ENCODE data around the gene RPS24. TPM values are rescaled to one million over a fixed set of nuclear protein-coding genes. Genes with fewer than 3 reads are reported as not detected.
"Not testable (repeated sequence)": the region's sequence is repeated elsewhere in the genome, so short reads cannot be mapped to it uniquely, and the experiment has no call there.

RPS24 gene
- total RNA-seq = 1,000 to 10,000 TPM in 1 of 2 donors, 100 to 1,000 TPM in 1; 929 to 1,505 TPM

DNA sequence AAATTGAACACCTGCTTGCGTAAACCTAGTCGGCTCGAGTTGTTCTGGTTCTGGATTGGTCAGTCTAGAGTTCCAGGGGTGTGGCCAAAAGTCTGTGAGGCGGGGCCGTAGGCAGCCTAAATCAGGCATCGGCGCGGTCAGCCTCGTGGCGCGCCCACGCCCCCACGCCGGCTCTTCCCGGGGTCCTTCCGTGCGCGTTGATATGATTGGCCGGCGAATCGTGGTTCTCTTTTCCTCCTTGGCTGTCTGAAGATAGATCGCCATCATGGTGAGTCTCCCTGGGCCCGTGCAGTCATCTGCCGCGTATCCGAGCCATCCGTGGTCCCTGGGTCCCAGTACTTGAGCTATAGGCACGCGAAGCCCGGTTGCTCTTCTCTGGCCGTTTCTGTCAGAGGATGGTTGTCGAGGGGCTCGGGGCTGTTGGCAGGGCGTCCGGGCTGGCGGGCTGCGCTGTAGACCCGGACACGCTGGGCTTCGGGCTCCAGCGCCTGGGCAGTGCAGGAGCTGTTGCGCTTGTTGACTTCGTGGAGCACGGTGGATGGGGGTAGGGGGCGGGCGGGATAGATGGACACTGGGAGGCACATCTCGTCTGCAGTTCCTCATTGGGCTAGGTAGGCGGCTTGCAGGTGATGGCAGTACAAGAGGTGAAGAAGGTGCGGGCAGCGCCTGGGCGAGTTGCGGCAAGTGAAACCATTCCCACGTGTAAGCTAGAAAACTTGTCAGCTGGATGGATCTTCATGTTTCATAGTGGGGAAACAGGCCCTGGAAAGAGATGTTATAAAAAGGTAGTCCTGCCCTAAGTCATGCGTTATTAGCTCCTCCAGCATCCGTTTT, at the start of gene RPS24:
RPS24 (plus strand) TSS at position 227 of the 834 bp plus-strand sequence; CDS start at position 266, 39 bp downstream.
- H3K27me3 Mint-ChIP-seq = no peaks in the 10 kb centered on the region
- ATAC-seq (peak; percentile 95 to 96), DNase-seq (ENCODE audit: low spot score) (peak; percentile 96)
- H3K36me3 Mint-ChIP-seq = peaks cover 40% of the 10 kb centered on the region
- H3K9me3 Mint-ChIP-seq = no peaks in the 10 kb centered on the region
- peak within 1 kb of the TSS; percentile 97 for H3K4me3 Mint-ChIP-seq
- peaks cover 35 to 42% of the 10 kb centered on the region in 2 donors for H3K4me1 Mint-ChIP-seq (ENCODE audit: low read depth in 2 of 2)
- H3K27ac Mint-ChIP-seq = peak within 1 kb of the TSS; percentile 81 to 89

DNA sequence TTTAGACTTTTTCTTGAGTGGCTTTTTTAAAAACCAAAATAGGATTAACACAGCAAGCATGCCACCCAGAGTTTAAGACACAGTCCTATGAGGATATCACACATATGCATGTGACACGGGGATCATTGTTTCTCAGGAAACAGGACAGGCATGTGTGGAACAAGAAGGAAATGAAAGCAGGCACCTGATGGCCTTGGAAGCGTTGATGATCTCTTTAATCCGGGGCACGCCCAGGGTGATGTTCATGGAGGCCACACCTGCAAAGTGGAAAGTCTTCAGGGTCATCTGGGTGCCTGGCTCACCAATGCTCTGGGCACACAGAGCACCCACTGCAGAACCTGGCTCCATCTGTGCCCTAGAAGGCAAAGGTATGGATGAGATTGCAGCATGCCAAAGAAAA, 48.7 kb upstream of the RPS24 start:
- ATAC-seq (no peak), DNase-seq (ENCODE audit: low spot score) (no peak)
- peaks cover 26% of the 10 kb centered on the region for H3K36me3 Mint-ChIP-seq
- no peaks in the 10 kb centered on the region for H3K27me3 Mint-ChIP-seq
- no peak overlapping the region for H3K27ac Mint-ChIP-seq
- H3K9me3 Mint-ChIP-seq = no peaks in the 10 kb centered on the region
- no peaks in the 10 kb centered on the region for H3K4me1 Mint-ChIP-seq (ENCODE audit: low read depth in 2 of 2)
- no peak overlapping the region for H3K4me3 Mint-ChIP-seq

DNA sequence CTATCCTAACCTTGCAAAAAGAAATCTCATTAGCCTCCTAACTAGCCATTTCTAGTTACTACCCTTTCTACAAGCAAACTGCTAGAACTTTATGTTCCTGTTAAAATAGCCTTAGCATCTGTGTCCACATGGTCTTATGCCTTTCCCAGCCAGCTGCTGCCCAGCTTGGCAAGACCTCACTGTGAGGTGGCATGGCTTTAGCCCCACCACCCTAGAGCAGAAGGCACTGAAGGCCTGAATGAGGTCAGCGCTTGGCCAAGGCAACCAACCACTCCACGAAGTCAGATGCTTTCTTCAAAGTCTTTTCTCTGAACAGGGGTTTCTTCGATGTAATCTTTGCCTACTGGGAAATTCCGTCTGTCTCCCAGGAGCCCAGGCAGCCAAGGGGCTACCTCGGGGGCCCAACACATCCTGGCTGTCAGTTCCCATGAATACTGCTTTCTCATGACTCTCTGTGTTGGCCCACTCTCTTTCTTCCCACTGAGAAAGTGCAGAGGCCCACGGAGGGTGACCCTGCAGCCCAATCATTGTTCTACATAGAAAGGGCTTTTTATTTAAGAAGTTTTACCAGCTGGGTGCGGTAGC, 45.9 kb upstream of the RPS24 start:
- Mint-ChIP-seq H3K9me3 (no peaks in the 10 kb centered on the region), H3K27me3 (no peaks in the 10 kb centered on the region), H3K4me1 (ENCODE audit: low read depth in 2 of 2) (no peaks in the 10 kb centered on the region), H3K36me3 (peaks cover 17% of the 10 kb centered on the region), H3K27ac (no peak overlapping the region), H3K4me3 (no peak overlapping the region)
- DNase-seq (ENCODE audit: low spot score) = no peak
- ATAC-seq = no peak

DNA sequence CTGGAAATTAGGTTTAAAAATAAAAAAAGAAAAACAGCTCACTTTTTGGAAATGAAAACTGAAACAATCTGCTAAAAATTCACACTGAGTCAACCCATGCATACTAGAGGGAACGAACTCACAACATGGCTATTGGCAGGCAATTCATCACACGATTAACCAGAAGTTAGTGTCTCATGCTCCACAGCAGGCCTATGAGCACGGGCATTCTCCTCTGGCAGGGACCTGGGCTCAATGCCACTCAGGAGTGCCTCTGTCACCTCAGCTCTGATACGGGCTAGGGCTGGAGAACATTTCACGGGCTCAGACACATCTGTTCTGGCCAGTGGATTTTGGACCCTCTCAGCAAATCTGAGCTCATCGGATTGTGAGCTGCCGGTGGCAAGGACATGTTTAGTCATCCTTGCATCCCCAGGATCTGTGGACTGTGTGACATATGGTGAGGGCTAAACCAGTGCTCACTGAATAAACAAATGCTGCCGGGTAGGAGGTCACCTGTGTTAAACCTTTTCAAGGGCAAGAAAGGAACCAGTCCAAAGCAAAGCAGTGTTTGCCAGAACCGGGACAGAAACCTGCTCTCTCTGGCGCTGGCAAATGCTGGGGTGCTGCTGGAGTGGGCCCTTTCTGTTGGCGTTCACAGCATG, 44.5 kb upstream of the RPS24 start:
- H3K4me3 Mint-ChIP-seq = no peak overlapping the region
- H3K9me3 Mint-ChIP-seq = no peaks in the 10 kb centered on the region
- DNase-seq (ENCODE audit: low spot score) (no peak), ATAC-seq (peak in 1 of 2 donors; percentile 67)
- peaks cover 30% of the 10 kb centered on the region for H3K36me3 Mint-ChIP-seq
- peaks cover 2 to 4% of the 10 kb centered on the region in 2 donors for H3K4me1 Mint-ChIP-seq (ENCODE audit: low read depth in 2 of 2)
- H3K27me3 Mint-ChIP-seq = no peaks in the 10 kb centered on the region
- H3K27ac Mint-ChIP-seq = no peak overlapping the region

DNA sequence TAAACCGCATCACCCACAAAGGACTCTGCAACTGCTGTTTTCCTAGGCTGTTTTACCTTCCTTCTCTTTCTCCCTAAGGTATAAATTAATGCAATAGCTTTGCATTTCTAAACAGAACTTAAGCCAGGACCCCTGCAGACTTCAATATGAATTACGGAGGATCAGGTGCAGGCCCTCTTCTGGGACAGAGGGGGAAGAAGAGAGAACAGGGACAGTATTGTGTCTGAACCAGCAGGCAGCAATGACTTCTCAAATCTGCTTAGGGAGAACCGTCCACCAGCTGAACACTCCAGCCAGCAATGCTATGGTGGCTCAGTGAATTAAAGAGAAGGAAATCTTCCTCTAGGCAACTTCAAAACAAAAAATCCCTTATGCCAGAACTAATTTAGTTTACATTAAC, 40.0 kb upstream of the RPS24 start:
- no peak for DNase-seq (ENCODE audit: low spot score)
- ATAC-seq = no peak
- Mint-ChIP-seq H3K27ac (no peak overlapping the region), H3K27me3 (no peaks in the 10 kb centered on the region), H3K9me3 (no peaks in the 10 kb centered on the region), H3K4me1 (ENCODE audit: low read depth in 2 of 2) (peaks cover 2 to 8% of the 10 kb centered on the region in 2 donors), H3K36me3 (peaks cover 40% of the 10 kb centered on the region), H3K4me3 (no peak overlapping the region)

DNA sequence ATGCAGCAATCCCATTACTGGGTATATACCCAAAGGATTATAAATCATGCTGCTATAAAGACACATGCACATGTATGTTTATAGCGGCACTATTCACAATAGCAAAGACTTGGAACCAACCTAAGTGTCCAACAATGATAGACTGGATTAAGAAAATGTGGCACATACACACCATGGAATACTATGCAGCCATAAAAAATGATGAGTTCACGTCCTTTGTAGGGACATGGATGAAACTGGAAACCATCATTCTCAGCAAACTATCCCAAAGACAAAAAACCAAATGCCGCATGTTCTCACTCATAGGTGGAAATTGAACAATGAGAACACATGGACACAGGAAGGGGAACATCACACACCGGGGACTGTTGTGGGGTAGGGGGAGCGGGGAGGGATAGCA, 34.9 kb upstream of the RPS24 start:
- Mint-ChIP-seq H3K4me1 (ENCODE audit: low read depth in 2 of 2) (peaks cover 5 to 13% of the 10 kb centered on the region in 2 donors), H3K36me3 (peaks cover 42% of the 10 kb centered on the region)
- H3K27ac Mint-ChIP-seq; H3K4me3 Mint-ChIP-seq; ATAC-seq; H3K27me3 Mint-ChIP-seq; DNase-seq (ENCODE audit: low spot score); H3K9me3 Mint-ChIP-seq: not testable (repeated sequence)

DNA sequence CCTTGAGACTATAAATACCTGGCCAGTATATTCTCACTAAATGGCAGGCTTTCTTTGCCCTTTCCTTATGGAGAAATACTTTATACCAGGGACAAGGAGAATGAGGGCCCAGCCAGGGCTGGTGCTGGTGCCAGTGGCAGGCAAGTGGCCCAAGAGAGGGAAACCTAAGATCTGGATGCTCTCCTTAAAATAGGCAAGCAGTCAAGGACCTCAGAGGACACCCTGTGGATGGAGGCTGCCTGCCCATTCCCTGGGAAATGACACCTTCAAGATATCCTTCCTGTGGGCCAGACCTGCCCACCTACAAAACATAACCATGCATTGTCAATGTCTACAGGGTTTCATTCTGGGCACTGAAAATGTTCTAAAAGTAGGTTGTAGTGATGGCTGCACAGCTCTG, 33.5 kb upstream of the RPS24 start:
- no peak overlapping the region for H3K27ac Mint-ChIP-seq
- no peaks in the 10 kb centered on the region for H3K9me3 Mint-ChIP-seq
- peaks cover 3 to 5% of the 10 kb centered on the region in 2 donors for H3K4me1 Mint-ChIP-seq (ENCODE audit: low read depth in 2 of 2)
- H3K4me3 Mint-ChIP-seq = no peak overlapping the region
- peaks cover 38% of the 10 kb centered on the region for H3K36me3 Mint-ChIP-seq
- no peaks in the 10 kb centered on the region for H3K27me3 Mint-ChIP-seq
- no peak for DNase-seq (ENCODE audit: low spot score)
- ATAC-seq = no peak

DNA sequence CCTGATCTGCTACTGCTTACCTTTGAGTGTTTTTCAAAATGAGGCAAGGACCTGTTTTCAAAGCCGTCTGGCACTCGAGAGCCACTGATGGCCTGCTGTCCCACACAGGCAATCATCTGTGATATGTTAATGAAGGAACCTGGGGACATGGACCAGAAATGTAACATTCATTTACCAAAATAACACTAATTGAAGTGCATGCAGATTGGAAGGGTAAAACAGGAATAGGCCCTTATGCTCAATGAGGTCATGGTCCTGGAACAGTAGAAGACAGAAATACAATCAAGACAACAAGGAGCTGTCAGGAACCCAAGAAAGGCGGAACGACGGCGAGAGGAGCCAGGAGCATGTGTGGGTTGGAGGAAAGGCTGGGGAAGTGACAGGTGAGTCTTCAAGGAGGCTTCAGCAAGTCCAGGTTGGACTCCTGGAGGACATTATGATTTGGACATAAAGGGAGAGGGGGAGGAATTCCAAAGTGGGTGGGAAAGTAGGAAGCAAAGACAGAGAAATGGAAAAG, 32.6 kb upstream of the RPS24 start:
- Mint-ChIP-seq H3K27ac (no peak overlapping the region), H3K27me3 (no peaks in the 10 kb centered on the region), H3K9me3 (no peaks in the 10 kb centered on the region), H3K4me3 (no peak overlapping the region), H3K36me3 (peaks cover 42% of the 10 kb centered on the region), H3K4me1 (ENCODE audit: low read depth in 2 of 2) (peaks cover 3 to 5% of the 10 kb centered on the region in 2 donors)
- DNase-seq (ENCODE audit: low spot score) (no peak), ATAC-seq (no peak)

DNA sequence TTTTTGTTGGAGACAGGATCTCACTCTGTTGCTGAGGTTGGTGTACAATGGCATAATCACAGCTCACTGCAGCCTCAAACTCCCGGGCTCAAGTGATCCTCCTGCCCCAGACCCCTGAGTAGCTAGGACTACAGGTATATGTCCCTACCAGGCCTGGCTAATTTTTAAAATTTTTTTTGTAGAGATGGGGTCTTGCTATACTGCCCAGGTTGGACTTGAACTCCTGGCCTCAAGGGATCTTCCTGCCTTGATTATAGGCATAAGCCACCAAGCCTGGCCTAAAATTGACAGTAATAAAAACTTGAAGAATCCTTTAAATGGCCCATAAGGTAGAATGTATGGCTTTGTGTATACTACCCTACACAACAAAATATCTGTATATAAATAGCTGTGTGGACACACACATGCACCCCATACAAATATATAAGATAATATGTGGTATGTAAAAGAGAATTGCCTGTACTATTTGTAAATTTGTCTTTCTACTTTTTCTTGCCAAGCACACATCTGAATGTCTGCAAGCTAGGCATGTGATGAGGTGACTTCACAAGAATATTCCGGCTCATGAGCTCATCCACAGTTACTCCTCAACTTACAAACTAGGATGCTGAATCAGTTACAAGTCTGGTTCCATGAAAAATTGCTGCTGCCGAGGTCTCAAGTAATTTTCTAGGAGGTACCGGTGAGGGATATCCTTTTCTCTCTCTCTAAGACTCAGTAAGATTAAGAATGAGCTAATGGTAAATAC, 30.9 kb upstream of the RPS24 start:
- Mint-ChIP-seq H3K4me1 (ENCODE audit: low read depth in 2 of 2) (peaks cover 3 to 5% of the 10 kb centered on the region in 2 donors), H3K27ac (no peak overlapping the region), H3K9me3 (no peaks in the 10 kb centered on the region), H3K36me3 (peaks cover 44% of the 10 kb centered on the region), H3K27me3 (no peaks in the 10 kb centered on the region), H3K4me3 (no peak overlapping the region)
- DNase-seq (ENCODE audit: low spot score) (no peak), ATAC-seq (no peak)

DNA sequence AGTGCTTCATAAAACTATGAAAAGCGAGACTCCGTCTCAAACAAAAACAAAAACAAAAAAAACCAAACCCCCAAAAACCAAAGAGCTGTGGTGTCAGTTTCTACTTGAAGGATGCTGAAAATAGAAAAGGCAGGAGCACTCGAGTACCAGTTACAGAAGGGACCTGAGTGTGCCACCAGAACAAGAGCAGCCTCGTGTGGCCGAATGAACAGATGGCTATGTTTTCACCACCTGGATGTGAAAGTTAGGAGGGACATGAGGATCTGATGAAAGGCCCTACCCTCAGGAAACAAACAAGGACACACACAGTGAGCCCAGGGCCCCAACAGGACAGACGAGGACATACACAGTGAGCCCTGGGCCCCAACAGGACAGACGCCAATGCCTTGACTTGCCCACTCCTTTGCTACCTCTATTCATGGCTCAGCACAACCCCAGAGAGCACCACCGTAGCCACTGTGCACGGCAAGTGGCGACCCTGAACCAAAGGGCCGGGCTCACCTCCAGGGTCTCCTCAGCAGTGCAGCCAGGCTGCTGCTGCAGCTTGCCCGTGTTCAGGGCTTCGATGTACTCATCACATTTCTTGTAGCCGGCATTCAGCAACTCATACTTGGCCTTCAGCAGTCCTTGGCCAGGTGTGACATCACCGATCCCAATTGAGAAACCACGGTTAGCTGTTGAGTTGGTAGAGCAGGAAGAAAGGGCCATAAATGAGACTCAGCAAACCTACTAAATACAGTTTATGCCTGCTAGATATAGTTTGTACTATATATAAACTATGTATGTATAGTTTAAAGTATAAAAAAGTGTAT, 29.2 kb upstream of the RPS24 start:
- H3K27ac Mint-ChIP-seq = no peak overlapping the region
- ATAC-seq (no peak), DNase-seq (ENCODE audit: low spot score) (no peak)
- no peaks in the 10 kb centered on the region for H3K9me3 Mint-ChIP-seq
- no peak overlapping the region for H3K4me3 Mint-ChIP-seq
- H3K4me1 Mint-ChIP-seq (ENCODE audit: low read depth in 2 of 2) = peaks cover 3 to 5% of the 10 kb centered on the region in 2 donors
- H3K36me3 Mint-ChIP-seq = peaks cover 44% of the 10 kb centered on the region
- no peaks in the 10 kb centered on the region for H3K27me3 Mint-ChIP-seq

DNA sequence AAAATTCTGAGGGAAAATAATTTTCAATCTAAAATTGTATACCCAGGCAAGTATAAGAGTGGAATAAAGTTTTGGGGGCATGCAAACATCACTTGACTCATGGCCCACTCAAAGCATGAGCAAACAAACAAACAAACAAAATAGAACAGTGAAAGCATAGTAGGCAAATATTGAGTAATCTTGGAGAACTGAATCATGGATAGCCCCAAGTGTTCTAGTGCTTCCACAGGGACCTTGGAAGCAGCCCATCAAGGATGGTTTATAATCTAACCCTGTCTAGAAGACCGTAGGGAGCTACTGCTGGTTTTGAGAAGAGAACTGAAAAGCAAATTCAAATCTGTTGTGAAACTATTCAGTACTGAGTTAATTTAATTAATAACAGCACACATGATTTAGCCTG, 26.5 kb upstream of the RPS24 start:
- H3K27me3 Mint-ChIP-seq = no peaks in the 10 kb centered on the region
- no peak overlapping the region for H3K27ac Mint-ChIP-seq

DNA sequence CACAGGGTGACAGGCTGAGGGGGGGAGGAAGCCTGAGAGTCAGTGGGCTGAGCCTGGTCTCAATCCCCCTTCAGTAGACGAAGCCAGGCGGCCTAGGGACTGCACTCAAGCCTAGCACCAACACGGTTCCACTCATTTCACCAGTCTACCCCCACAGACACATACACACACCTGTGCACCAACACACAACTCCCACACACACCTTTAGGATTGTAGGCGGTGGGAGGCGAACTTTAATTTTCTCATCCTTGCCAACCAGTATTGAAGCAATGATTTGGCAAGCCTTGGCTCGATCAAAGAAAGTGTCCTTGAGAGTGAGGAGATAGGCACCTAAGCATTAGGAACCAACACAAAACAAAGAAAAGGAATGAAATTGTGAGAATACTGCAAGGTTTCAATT, 24.0 kb upstream of the RPS24 start:
- Mint-ChIP-seq H3K9me3 (no peaks in the 10 kb centered on the region), H3K4me1 (ENCODE audit: low read depth in 2 of 2) (peaks cover 0 to 2% of the 10 kb centered on the region in 2 donors), H3K36me3 (peaks cover 36% of the 10 kb centered on the region), H3K27ac (peak overlapping the region in 1 of 2 donors; percentile 22), H3K27me3 (no peaks in the 10 kb centered on the region), H3K4me3 (no peak overlapping the region)
- no peak for ATAC-seq
- no peak for DNase-seq (ENCODE audit: low spot score)

More for the DNA sequence above, 26.5 kb upstream of the RPS24 start:
- H3K36me3 Mint-ChIP-seq = peaks cover 34% of the 10 kb centered on the region
- H3K9me3 Mint-ChIP-seq = no peaks in the 10 kb centered on the region
- H3K4me3 Mint-ChIP-seq = no peak overlapping the region
- DNase-seq (ENCODE audit: low spot score) = no peak
- ATAC-seq = no peak
- peaks cover 0 to 2% of the 10 kb centered on the region in 2 donors for H3K4me1 Mint-ChIP-seq (ENCODE audit: low read depth in 2 of 2)

DNA sequence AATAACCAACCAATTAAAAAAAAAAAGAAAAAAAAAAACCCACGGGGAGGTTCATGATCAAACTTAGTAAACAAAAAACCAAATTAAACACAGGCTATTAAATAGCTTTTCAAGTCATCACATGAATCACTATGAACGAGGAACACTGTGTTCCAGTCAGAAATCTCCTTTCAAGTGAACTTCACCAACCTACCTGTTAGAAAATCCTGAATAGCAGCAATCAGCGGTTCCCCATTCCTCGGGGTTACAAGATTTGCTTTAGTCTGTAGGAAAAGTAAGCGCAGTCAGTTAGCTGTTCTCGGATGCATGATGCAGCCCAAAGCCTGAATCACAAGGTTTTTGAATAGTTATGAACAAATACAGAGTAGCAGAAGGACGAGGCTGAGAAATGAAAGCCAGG, 23.4 kb upstream of the RPS24 start:
- Mint-ChIP-seq H3K9me3 (no peaks in the 10 kb centered on the region), H3K36me3 (peaks cover 36% of the 10 kb centered on the region), H3K4me3 (no peak overlapping the region), H3K27ac (no peak overlapping the region), H3K27me3 (no peaks in the 10 kb centered on the region), H3K4me1 (ENCODE audit: low read depth in 2 of 2) (peaks cover 0 to 2% of the 10 kb centered on the region in 2 donors)
- DNase-seq (ENCODE audit: low spot score) (no peak), ATAC-seq (no peak)
